SK-N-SH treated with all-trans-retinoic acid at 6 μM for 48 hours (cell line): ENCODE results near the gene GRIN3A.

Experiments
- CREB5 ChIP-seq: fragments of 250-450 bp; sonication (Bioruptor Pico); IDR thresholded peaks from 2 replicates; pipeline ENCODE4 v1.5.1; 2020; ENCODE audit warnings: low read depth, mild to moderate bottlenecking, moderate library complexity
- TSHZ2 ChIP-seq: fragments of 250-450 bp; sonication (Bioruptor Pico); IDR thresholded peaks from 2 replicates; pipeline ENCODE4 v1.5.0; 2020; ENCODE audit warnings: mild to moderate bottlenecking, moderate library complexity

GRCh38 chr9:101536938-101537337 lies 201.5 kb downstream of the GRIN3A start:
- TF ChIP-seq TSHZ2 (CRISPR knock-in tag) = no peak
- TF ChIP-seq CREB5 (CRISPR knock-in tag) = no peak
